CD4-positive, alpha-beta T cell treated with Interleukin-15 for 4 hours (primary cell): ENCODE results near the gene GABRG3.

Experiments
- DNase-seq: peaks from one replicate; pipeline ENCODE4 v3.0.0-alpha.2; 2020; ENCODE audit warnings: low spot score

The GABRG3 gene

GRCh38 chr15:26970712-26971210 is at the start of gene GABRG3:
GABRG3 (plus strand) TSS chr15:26971181.
- DNase-seq = no peak

DNA sequence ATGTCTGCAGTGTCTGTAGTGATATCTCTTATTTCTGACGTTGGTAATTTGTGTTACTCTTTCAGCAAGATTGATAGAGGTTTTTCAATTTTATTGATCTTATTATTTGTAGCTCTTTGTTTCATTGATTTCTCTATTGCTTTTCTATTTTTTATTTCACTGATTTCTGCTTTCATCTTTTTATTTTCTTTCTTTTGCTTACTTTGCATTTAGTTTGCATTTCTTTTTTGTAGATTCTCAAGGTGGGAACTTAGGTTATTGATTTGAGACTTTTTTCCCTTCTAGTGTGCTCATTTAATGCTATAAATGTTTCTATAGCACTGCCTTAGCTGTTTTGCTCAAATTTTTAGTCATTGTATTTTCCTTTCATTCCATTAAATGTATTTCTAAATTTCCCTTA is 49.5 kb upstream of the GABRG3 start:
- DNase-seq = no peak

DNA sequence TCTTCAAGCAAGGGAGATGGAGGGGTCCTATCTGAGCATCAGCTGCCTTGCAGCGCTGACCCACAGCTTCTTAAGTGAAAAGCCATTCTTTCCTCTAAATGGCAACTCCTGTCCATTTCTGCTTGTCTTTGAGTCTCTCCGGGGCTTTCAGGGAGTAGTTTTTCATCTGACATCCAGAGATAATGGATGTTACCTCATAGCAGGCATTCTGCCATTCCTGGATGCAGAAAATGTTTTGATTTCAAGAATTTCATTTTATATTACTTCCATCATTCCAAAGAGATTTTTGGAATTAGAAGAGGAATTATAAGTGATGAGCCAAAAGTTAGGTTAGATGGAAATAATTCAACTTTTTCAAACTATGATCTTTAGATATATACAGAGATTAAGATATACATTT is 44.9 kb upstream of the GABRG3 start:
- DNase-seq = no peak

GRCh38 chr15:26928051-26928450 is 42.9 kb upstream of the GABRG3 start:
- no peak for DNase-seq

DNA sequence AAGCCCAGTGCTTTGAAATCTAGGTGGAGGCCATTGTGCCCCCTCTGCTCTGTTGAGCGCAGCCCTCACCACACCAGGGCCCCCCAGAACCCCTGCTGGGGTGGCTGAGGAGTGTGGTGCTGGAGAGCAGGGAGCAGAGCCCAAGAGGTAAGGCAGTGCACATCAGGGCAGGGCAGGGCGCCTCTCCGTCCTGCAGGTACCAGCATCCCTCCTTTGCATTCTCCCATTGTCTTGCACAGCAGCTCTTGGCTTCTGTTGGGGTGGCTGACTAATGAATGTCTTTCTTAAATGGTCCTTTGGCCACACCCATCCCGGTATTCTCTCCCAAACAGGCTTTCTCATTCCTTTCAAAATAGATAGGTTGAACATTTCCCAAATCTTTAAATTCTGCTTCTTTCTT is 41.4 kb upstream of the GABRG3 start:
- DNase-seq = no peak

GRCh38 chr15:26934848-26935247 is 36.1 kb upstream of the GABRG3 start:
- DNase-seq = no peak

DNA sequence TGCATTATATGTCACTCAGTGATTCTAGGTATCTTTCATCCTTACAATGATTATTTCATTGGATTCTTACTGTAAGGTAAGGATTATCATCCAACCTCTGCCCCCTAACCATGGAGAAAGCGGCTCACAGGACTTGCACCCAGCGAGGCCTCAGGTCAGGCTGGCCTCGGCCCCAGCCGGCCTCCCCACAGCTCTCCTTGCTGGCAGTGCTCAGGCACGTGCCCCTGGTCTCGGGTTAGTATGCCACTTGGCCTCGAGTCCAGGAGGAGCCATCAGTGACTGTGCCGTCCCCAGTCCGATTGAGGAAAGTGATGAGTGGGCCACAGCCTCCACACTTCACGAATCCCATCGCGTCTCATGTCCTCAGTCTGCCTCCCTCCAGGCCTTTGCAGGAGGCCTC is 35.7 kb upstream of the GABRG3 start:
- DNase-seq = no peak

DNA sequence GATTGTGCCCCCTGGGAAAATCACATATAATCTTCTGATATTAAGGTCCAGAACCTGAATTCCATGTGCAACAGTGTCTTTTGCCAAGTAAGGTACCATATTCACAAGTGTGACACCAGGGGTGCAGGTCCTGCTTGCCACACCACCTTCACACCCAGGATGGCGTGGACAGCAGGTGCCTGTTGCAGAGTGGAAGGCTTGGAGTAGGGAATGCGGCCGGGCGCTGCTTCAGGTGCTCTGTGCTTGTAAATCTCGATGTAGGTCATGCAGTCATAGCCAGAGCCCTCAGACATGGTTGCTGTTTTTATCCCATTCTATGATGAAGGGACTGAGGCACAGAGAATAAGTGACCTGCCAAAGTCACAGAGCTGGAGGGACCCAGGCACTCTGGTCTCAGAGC is 34.5 kb upstream of the GABRG3 start:
- DNase-seq = no peak

DNA sequence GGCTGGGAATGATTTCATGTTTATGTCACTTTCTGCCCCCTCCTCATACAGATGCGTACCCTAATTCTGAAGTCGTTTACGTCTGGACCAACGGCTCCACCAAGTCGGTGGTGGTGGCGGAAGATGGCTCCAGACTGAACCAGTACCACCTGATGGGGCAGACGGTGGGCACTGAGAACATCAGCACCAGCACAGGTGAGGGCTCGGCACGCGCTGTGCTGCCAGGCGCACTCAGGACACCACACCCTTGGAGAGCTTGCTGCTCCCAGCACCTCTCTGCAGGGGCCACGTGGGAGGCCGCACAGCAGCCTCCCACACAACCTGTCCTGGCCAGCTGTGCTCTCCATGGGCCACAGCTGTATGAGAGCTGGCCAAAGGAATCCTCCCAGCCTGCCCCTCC is 33.8 kb upstream of the GABRG3 start:
- no peak for DNase-seq

DNA sequence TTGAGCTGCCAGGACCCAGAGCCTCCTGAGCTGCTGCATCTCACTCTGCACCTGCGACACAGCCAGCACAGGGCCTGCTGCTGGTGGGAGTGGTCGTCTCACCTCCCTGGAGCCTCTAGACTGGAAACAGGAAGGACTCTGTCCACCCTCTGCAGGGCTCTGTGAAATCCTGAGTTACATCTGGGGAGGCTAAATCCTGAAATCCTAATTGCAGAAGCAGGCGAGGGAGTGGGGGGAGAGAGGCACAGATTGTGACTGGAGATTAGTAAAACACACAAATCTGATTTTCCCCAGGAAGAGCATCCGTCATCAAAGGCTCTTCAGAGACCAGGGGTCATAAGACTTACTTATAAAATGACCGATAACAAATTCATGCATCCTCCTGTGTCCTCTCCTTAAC is 31.6 kb upstream of the GABRG3 start:
- DNase-seq = no peak

- no peak for DNase-seq
These were observed 29.5 kb upstream of the GABRG3 start for GRCh38 chr15:26941489-26941888.

GRCh38 chr15:26943866-26944265 is 27.1 kb upstream of the GABRG3 start:
- DNase-seq = no peak

DNA sequence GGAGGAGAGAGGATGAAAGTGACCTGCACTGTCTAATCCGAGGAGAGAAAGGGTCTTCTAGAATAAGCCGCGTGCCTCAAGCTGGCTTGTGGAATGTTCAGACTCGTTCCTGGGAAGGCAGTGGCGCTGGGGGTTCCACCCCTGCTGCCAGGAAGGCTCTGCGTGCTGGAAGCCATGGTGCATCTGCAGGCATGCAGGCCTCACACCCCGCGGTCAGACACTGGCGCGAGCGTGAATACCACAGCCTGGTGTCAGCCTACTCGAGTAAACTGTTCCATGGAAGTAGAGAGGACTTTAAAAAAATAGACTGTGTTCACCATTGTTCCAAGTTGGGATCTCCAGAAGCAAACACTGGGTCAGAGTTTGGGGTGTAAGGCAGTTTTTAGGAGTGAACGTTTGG is 25.9 kb upstream of the GABRG3 start:
- no peak for DNase-seq

DNA sequence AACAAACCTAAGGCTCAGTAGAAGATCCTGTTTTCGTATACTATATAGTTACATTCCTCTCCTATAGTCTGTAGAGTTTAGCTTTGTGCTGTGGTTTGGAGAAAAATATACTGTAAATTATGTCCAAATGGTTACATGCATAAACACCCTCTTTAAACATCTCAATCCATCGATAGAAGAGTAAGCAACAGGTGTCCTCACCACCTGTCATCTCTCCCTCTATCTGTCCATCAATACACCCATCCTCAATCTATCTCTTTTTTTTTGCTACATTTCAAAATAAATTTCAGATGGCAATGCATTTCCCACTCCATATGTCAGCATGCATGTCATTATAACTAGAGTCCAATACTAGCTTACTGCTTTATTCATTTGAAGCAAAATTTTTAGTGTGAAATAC is 21.0 kb upstream of the GABRG3 start:
- DNase-seq = no peak

DNA sequence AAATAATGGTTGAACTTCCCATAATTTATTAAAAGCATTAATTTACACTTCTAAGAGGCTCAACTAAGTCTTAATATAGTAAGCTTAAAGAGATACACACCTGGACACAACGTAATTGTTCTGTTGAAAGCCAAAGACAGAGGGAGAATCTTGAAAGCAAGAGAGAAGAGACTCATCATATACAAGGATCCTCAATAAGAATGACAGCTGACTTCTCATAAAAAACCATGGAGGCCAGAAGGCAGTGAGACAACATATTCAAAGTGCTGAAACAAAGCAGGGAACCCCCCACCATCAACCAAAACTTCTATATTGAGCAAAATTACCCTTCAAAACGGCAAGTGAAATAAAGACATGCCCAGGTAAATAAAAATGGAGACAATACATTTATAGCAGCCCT is 16.6 kb upstream of the GABRG3 start:
- no peak for DNase-seq

DNA sequence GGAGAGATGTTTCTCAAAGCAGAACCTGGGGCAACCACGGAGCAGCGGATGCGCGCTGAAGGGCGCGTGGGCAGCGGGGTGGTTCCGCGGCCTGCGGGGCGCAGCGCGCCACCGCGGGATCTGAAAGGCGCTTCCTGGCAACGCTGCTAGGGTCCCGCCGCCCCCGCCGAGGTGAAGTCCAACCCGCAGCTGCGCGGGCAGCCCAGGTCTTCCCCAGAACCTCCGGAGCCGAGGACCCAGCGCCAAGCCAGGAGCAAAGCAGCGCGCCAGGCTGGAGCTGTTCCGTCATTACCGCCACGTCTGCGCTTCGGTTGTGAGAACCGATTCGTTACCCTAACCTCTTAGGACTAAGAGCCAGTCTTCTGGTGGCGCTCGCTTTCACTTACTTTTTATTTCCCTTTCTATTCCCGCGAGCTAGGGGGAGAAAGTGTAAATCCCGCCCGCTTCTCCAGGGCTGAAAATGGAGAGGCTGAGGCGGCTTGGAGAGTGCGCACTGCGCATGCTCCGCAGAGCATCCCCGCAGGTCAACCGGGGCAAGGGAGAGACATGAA is 3.2 kb upstream of the GABRG3 start:
- DNase-seq = no peak

GRCh38 chr15:26968806-26969205 is 2.2 kb upstream of the GABRG3 start:
- DNase-seq = no peak

DNA sequence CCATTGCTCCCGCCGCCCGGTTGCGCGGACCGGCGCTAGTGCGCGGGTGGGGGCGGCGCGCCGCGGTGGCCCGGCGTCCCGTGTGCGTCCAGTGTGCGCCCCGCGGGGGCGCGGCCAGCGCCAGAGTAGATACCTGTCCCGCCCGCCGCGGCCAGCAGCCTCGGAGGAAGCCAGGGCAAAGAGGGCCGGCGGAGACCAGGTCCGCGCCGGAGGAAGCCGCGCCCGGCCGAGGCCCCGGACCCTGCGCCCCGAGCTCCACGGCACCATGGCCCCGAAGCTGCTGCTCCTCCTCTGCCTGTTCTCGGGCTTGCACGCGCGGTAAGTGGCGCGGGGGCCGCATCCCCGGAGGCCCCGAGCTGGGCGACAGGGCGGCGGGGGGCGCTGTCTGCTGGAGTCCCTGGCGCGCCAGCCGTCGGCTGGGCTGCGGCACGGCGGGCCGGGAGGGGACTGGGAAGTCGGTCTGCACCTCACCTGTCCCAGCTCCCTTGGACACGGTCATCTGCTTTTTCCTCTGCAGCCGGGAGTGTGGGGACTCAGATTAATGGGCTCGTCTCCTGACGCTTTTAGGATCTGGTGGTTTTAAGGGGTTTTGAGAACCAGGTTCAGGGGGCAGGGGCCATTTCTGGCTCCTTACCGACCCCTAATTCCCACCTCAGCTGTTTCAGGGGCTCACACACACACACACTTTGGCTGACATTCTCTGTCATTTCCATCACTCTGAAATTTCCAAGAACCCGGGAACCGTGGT is 464 bp downstream of the GABRG3 start:
- no peak for DNase-seq

DNA sequence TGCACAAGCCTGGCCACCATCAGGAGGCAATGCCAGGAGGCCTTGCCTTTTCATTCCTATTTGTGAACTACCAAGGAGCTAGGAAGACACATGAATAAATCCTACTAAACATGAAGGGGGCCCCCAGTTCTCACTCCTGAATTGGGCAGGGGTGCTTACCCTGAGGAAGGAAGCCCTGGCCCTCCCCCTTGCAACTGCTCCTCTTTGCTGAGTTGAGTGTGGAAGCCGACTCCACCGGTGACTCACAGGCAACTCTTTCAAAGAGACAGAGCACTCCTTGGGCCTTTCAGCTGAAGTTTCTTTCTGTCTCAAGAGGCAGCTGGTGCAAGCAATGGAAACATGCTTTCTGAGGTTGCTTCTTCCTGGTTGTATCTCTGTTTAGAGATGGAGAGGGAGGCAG is 1.7 kb downstream of the GABRG3 start:
- no peak for DNase-seq

DNA sequence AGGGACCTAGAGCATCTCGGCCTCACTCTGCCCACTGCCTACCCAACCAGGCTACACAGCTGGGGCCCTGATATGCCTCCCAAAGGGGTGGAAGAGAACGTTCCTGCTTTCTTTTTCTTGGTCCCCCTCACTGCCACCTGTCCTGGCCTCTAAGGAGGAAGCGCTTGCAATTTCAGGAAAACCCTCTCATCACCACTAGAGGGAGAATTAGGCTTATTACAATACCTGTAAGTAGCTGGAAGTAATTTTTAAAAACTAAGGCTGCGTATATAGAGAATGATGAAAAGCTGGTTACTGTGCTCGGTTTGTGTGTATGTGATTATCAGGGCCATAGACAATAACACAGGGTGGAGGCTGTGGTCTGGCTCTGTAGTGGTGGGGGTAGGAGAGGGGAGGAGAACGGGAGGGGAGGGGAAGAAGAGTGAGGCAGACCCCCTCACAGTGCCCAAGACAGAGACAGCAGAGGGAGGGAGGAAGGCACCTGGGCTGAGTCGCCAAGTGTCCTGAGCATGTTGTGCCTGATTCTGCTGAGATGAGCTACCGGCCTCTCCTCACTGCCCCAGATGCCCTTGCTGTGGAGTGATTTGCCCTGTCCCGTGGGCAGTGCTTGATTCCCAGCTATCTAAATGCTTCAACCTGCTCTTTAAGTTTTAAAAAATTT is 3.3 kb downstream of the GABRG3 start:
- no peak for DNase-seq

DNA sequence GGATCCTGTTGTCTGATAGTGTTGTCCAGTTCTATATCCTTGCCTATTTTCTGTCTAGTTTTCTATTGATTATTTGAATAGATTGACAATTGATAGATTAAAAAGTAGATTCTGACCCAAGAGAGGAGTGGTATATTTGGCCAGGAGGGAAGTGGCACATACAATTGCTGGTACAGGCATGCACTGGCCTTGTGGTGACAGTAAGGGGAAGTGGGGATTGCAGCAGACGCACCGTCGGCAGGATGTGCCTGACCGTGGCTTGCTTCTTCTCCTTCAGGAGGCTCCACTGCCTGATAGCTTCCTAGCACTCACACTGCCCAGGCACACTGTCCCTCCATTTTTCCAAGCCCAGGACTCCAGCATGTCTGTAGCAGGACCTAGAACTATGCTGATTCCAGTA is 10.5 kb downstream of the GABRG3 start:
- DNase-seq = no peak

GRCh38 chr15:26983822-26984221 is 12.8 kb downstream of the GABRG3 start:
- DNase-seq = no peak

- DNase-seq = no peak
These were observed 14.1 kb downstream of the GABRG3 start for GRCh38 chr15:26985050-26985449.

- DNase-seq = no peak
These were observed 25.3 kb downstream of the GABRG3 start for GRCh38 chr15:26996250-26996649.
